Measurements from ENCODE around the gene SH2D3C. TPM values are rescaled to one million over a fixed set of nuclear protein-coding genes. Genes with fewer than 3 reads are reported as not detected.
A peak's percentile ranks its signal among the peaks of the same experiment; 100 is the strongest.

The SH2D3C gene
- total and polyA plus RNA-seq, 9 donors: 1.9 to 17.0 (median 4.6) TPM

DNA sequence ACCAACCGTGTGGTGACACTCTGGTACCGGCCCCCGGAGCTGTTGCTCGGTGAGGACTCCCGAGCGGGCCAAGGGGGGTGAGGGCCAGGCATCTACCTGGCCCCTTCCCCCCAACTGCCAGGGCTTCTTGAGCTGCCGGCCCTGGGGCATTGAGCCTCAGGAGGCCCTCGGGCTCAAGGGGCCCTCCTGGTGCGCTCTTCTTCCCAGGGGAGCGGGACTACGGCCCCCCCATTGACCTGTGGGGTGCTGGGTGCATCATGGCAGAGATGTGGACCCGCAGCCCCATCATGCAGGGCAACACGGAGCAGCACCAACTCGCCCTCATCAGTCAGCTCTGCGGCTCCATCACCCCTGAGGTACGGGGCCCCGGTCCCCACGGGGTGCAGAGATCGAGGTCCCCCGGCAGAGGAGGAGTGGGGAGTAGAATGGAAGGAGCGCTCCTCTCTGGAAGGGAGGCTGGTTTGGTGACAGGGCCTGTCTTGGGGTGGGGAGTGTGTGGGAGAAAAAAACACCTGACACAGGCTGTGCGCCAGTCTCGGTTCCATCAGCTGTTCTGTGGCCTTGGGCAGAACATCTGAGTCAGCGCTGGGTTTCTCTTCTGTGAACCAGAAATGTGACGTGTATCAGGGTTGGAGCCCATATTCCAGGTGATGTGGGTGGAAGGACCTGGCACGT is 10.0 kb upstream of the SH2D3C start:
- no peaks in the 10 kb centered on the region for H3K9me3 ChIP-seq
- intact Hi-C loops (cut with DNase I): loop anchor here in 3 of 4 donors (5.0 to 10.0 kb wide), 4 partner anchors 76 to 201 kb away; partner anchors contain the start of gene ST6GALNAC4 (in 1 of the 3)
- peak in 1 of 5 donors; percentile 43 for DNase-seq
- H3K27me3 ChIP-seq: no peaks in the 10 kb centered on the region
- TF ChIP-seq EP300 (IDR thresholded peaks at IDR 0.05) (no peak), POLR2A (IDR thresholded peaks at IDR 0.05) (no peak), CTCF (IDR thresholded peaks at IDR 0.05) (no peak)
- no peak overlapping the region for H3K4me3 ChIP-seq
- H3K36me3 ChIP-seq: no peaks in the 10 kb centered on the region
- 70 to 79% (median 70%) methylated on average over 26 of the region's 26 CpGs for WGBS, 3 donors
- peaks cover 13% of the 10 kb centered on the region for H3K4me1 ChIP-seq (ENCODE audit: insufficient read depth)
- H3K27ac ChIP-seq: peak overlapping the region in 1 of 2 donors; percentile 46

- peak overlapping the region in 1 of 2 donors; percentile 95 for H3K27ac ChIP-seq
- TF ChIP-seq POLR2A (IDR thresholded peaks at IDR 0.05): no peak
- peak in 1 of 3 donors; percentile 13 for TF ChIP-seq CTCF (IDR thresholded peaks at IDR 0.05)
- no peak for TF ChIP-seq EP300 (IDR thresholded peaks at IDR 0.05)
- H3K36me3 ChIP-seq: no peaks in the 10 kb centered on the region
- H3K9me3 ChIP-seq: no peaks in the 10 kb centered on the region
- 1 to 3% (median 2%) methylated on average over 12 of the region's 12 CpGs for WGBS, 3 donors
- DNase-seq: no peak
- peaks cover 11% of the 10 kb centered on the region for H3K4me1 ChIP-seq (ENCODE audit: insufficient read depth)
- H3K4me3 ChIP-seq: peak overlapping the region; percentile 100
- intact Hi-C loops (cut with DNase I): loop anchor here in 3 of 4 donors (5.0 to 10.0 kb wide), 4 partner anchors 78 to 199 kb away; partner anchors contain the start of gene ST6GALNAC4 (in 1 of the 3)
- H3K27me3 ChIP-seq: no peaks in the 10 kb centered on the region
These were observed 8.3 kb upstream of the SH2D3C start for GRCh38 chr9:127786773-127787104.

DNA sequence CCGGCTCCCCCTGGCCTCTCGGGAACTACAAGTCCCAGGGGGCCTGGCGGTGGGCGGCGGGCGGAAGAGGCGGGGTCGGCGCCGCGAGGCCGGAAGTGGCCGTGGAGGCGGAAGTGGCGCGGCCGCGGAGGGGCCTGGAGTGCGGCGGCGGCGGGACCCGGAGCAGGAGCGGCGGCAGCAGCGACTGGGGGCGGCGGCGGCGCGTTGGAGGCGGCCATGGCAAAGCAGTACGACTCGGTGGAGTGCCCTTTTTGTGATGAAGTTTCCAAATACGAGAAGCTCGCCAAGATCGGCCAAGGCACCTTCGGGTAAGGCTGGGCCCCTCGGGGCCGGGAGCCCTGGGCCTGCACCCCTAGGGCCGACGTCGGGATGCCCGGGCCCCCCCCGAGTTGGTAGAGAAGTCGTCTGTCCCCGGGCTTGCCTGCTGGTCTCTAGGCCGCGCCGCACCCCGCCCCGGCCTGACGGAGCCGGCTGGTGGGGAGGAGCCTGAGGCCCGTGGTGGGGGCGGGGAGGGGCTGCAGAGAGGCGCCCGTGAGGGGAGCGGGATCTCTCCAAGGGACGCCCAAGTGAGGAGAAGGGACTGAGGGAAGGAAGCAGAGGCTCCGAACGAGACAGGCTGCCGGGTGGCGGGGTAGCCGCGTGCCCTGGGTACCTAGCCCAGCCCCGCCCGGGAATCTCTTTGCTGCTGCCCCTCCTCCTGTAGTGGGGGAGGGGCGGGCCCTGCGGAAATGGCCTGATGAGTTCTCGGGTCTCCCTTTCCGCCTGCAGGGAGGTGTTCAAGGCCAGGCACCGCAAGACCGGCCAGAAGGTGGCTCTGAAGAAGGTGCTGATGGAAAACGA is 7.7 kb upstream of the SH2D3C start, which contains the start of gene CDK9:
CDK9 (plus strand) TSS at position 102 of the 840 bp plus-strand sequence; CDS start at position 217, 115 bp downstream.
- Histone ChIP-seq H3K27me3 (no peaks in the 10 kb centered on the region), H3K36me3 (no peaks in the 10 kb centered on the region), H3K4me3 (peak within 1 kb of the TSS; percentile 100), H3K9me3 (no peaks in the 10 kb centered on the region), H3K4me1 (ENCODE audit: insufficient read depth) (peaks cover 11% of the 10 kb centered on the region), H3K27ac (peak within 1 kb of the TSS; percentile 95 to 96)
- WGBS, 3 donors: 0 to 1% (median 0%) methylated on average over 60 to 75 of the region's 75 CpGs
- intact Hi-C loops (cut with DNase I): loop anchor here in 3 of 4 donors (1.0 to 10.0 kb wide), 6 partner anchors 51 to 199 kb away; partner anchors contain the start of genes TOR2A (in 2 of the 3) and ST6GALNAC4 (in 1 of the 3)
- DNase-seq: peak; percentile 91 to 95 (median 93)
- TF ChIP-seq EP300 (IDR thresholded peaks at IDR 0.05) (no peak), CTCF (IDR thresholded peaks at IDR 0.05) (peak in 1 of 3 donors; percentile 26), POLR2A (IDR thresholded peaks at IDR 0.05) (peak; percentile 75)
